ENCODE data around the gene SCFD2.

The SCFD2 gene

DNA sequence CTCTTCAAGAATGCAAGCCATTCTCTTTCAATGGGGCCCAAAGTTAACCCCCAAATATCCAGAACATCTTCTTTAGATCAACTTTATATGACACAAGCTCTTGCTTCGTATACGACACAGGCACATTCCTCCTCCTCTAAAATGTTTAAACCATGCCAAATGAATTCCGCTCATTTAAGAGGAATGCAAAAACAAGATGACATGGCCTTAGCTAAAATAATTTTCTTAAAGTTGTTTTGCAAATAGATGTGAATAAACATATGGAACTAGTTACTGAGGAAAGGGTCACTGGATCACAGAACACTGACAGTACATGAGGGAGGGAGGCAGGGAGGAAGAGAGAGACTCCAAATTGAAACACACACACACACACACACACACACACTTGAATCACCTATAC is 406.3 kb downstream of the SCFD2 start:
- TF ChIP-seq, protein P1, sequence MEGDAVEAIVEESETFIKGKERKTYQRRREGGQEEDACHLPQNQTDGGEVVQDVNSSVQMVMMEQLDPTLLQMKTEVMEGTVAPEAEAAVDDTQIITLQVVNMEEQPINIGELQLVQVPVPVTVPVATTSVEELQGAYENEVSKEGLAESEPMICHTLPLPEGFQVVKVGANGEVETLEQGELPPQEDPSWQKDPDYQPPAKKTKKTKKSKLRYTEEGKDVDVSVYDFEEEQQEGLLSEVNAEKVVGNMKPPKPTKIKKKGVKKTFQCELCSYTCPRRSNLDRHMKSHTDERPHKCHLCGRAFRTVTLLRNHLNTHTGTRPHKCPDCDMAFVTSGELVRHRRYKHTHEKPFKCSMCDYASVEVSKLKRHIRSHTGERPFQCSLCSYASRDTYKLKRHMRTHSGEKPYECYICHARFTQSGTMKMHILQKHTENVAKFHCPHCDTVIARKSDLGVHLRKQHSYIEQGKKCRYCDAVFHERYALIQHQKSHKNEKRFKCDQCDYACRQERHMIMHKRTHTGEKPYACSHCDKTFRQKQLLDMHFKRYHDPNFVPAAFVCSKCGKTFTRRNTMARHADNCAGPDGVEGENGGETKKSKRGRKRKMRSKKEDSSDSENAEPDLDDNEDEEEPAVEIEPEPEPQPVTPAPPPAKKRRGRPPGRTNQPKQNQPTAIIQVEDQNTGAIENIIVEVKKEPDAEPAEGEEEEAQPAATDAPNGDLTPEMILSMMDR (conservative IDR thresholded peaks at IDR 0.05; ENCODE audit: low read depth), result no peak
- ChIA-PET POLR2A (ENCODE audit: low non-redundant PET) (no interaction called here), CTCF (no interaction called here)
- no peak for DNase-seq (ENCODE audit: low spot score)
- no peak overlapping the region for H3K27ac ChIP-seq

DNA sequence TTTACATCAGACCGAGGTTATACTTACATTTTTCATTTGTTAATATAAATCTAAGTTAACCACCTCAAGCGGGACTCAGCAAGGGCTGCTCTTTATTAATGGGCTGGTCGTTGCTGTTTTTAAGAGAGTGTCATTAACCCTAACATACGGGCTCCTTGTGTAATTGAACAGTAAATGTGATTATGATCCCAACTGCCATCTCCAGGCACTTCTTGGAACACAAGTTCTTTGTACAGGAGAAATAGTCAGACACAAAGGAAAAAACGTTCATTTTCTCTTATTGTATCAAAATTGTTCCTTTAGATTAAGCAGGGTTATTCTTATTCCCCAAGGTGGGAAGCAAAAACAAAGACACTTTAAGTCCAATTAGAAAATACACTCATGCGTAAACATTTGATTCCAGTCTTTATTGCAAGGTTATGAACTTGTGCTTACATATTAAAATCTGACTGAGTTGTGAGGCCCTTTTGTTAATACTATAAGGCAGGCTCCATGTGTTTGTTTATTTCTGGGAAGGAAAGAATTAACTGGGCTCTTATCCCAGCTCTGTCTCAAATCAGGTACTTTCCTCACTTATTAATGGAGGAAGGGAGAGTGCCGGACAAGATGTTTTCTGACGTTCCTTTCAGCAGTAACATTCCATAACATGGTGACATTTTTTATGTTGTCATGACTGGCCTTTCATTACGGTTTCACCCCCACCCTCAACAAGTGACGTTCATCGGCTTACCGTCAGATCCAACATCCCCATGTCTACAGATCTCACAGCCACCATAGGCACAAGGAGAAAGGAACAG is 407.8 kb downstream of the SCFD2 start:
- POLR2A ChIA-PET (ENCODE audit: low non-redundant PET), result no interaction called here
- TF ChIP-seq, protein P1 (conservative IDR thresholded peaks at IDR 0.05; ENCODE audit: low read depth), result no peak
- CTCF ChIA-PET, result interaction anchor here (0.6 kb wide), 1 partner anchor 1028 kb away, joined by 3 read pairs; no protein-coding TSS in a partner anchor
- H3K27ac ChIP-seq, result no peak overlapping the region
- DNase-seq (ENCODE audit: low spot score), result no peak

DNA sequence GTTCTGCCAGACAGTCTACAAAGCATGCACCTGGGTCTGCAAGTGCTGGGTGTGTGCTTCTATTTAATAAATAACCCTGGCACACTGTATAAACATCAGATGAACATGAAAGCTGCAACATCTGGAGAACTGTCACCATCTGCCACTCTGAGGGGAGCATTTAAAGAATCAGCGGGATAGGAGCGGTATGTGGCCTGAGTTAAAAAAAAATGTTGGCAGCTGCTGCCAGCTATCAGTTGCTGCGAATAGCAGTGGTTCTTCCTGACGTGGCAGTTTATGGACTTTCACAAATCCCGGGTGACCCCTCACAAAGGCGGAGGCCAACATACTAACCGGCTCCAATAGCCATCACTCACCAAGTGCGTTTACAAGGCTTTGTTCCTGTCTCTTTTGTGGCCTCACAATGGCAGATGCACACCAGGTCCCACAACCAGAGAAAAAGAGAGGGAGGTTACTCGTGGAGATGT is 408.6 kb downstream of the SCFD2 start:
- ChIA-PET POLR2A (ENCODE audit: low non-redundant PET) (no interaction called here), CTCF (no interaction called here)
- H3K27ac ChIP-seq, result no peak overlapping the region
- TF ChIP-seq, protein P1 (conservative IDR thresholded peaks at IDR 0.05; ENCODE audit: low read depth), result no peak
- DNase-seq (ENCODE audit: low spot score), result no peak

DNA sequence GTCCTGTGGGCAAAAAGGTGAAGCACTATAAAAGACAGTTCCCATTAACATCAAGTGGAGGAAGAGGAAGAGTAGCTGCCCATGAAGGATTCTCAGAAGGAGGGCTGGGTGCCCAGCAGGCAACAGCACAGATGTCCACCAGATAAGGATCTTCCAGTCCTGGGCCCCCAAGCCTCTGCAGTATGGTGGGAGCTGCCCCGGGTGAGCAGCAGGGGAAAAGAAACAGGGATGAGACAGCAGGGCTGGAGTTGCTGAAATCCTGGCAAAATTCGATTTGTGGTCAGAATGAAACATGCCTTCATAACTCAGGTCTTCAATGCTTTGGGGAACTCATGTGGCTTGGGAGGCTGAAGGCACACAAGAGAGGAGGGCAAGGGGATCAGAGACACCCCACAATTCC is 409.2 kb downstream of the SCFD2 start:
- no peak overlapping the region for H3K27ac ChIP-seq
- TF ChIP-seq, protein P1 (conservative IDR thresholded peaks at IDR 0.05; ENCODE audit: low read depth), result no peak
- POLR2A ChIA-PET (ENCODE audit: low non-redundant PET), result no interaction called here
- CTCF ChIA-PET, result no interaction called here
- DNase-seq (ENCODE audit: low spot score), result no peak

DNA sequence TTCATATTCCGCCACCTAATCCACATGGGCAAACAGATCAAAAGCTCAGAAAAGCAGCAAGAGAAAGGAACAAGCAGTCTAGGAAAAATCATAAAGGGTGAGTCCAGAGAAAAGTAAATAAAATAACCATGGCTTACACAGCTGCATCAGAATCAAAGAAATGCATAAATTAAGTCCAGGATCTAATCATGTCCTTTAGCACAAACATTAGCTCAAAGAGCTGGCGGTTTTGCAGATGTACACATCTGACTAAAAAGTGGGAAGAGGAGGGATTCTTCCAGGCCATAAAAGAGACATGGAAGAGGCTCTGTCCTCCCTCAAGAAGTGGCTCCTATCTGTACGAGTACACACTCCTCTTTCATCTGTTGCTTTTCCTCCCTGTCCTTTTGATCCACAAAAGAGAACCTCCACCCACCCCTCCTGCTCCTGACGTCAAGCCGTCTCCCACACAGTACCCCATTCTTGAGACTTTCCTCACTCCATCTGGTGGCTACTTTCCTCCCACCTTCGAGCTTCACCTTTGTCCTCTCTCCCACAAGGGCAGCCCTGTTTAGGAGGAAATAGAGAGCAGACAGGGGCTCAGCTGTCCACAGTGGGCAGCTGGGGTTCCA is 411.2 kb downstream of the SCFD2 start:
- POLR2A ChIA-PET (ENCODE audit: low non-redundant PET), result no interaction called here
- TF ChIP-seq, protein P1 (conservative IDR thresholded peaks at IDR 0.05; ENCODE audit: low read depth), result no peak
- no peak for DNase-seq (ENCODE audit: low spot score)
- H3K27ac ChIP-seq, result no peak overlapping the region
- CTCF ChIA-PET, result interaction anchor here (0.6 to 0.7 kb wide), 2 partner anchors 11 to 19 kb away, joined by 3 to 4 read pairs; no protein-coding TSS in a partner anchor

DNA sequence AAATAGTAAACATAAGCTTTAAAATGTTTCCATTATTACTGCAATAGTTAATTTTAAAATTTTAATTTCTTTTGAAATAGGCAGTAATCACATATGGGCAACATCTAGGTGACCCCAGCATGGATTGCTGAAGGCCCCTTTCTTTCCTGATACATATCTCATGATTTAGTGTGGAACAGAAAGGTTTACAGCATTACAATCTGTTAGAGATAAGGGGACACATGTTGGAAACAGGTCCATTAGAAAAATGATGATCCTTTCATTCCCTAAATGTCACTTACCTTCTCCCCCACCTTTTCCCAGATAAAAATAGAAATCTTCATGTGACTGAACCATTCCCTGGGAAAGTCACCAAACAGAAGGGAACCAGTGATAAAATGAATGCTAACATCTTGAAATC is 413.3 kb downstream of the SCFD2 start:
- no peak for DNase-seq (ENCODE audit: low spot score)
- TF ChIP-seq, protein P1 (conservative IDR thresholded peaks at IDR 0.05; ENCODE audit: low read depth), result no peak
- CTCF ChIA-PET, result no interaction called here

More for the DNA sequence above, 413.3 kb downstream of the SCFD2 start:
- POLR2A ChIA-PET (ENCODE audit: low non-redundant PET), result no interaction called here
- H3K27ac ChIP-seq, result no peak overlapping the region

All from RWPE1 (cell line).